WTC11 (cell line): Measurements from ENCODE around the gene HDAC9.

Experiments used
- CREB1 ChIP-seq: sonication (generic); formaldehyde crosslinking; IDR thresholded peaks from 2 replicates; pipeline ENCODE4 v1.8.0; 2023; ENCODE audit warnings: mild to moderate bottlenecking, missing genetic modification reagents
- FOXP1 ChIP-seq: sonication (generic); formaldehyde crosslinking; IDR thresholded peaks from 2 replicates; pipeline ENCODE4 v1.8.0; 2022; ENCODE audit warnings: missing genetic modification reagents, mild to moderate bottlenecking, moderate library complexity, borderline replicate concordance
- HMGA2 ChIP-seq: fragments of 250-450 bp; sonication (Bioruptor Pico); IDR thresholded peaks from 2 replicates; pipeline ENCODE4 v1.4.0; 2021; ENCODE audit warnings: mild to moderate bottlenecking, moderate library complexity
- PRDM15 ChIP-seq: sonication (generic); formaldehyde crosslinking; IDR thresholded peaks from 2 replicates; pipeline ENCODE4 v1.8.0; 2022; ENCODE audit warnings: missing genetic modification reagents
- TF ChIP-seq, protein P1 (sequence below): sonication (generic); formaldehyde crosslinking; IDR thresholded peaks from 2 replicates; pipeline ENCODE4 v1.8.0; 2022; ENCODE audit warnings: mild to moderate bottlenecking, missing genetic modification reagents

GRCh38 chr7:18724318-18724717 is 228.8 kb downstream of the HDAC9 start:
- TF ChIP-seq HMGA2 (CRISPR knock-in tag) (no peak), PRDM15 (CRISPR knock-in tag) (no peak), FOXP1 (CRISPR knock-in tag) (no peak), CREB1 (no peak)
- TF ChIP-seq, protein P1, sequence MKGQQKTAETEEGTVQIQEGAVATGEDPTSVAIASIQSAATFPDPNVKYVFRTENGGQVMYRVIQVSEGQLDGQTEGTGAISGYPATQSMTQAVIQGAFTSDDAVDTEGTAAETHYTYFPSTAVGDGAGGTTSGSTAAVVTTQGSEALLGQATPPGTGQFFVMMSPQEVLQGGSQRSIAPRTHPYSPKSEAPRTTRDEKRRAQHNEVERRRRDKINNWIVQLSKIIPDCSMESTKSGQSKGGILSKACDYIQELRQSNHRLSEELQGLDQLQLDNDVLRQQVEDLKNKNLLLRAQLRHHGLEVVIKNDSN (CRISPR knock-in tag) = no peak
